HEK293 (cell line): ENCODE results near the gene PHRF1.

ENCODE experiments used
- GFI1B ChIP-seq: fragments of 450-650 bp; formaldehyde crosslinking; IDR thresholded peaks from 2 replicates; pipeline ENCODE4 v1.5.1; 2016; ENCODE audit warnings: missing biosample characterization, missing genetic modification characterization
- ZNF792 ChIP-seq: fragments of 450-650 bp; formaldehyde crosslinking; IDR thresholded peaks from 2 replicates; pipeline ENCODE4 v1.5.1; 2016; ENCODE audit warnings: missing biosample characterization, missing genetic modification characterization

- no peak for TF ChIP-seq GFI1B
- no peak for TF ChIP-seq ZNF792 (tag by site-specific recombination)
Measured at GRCh38 chr11:587546-587945, 11.3 kb downstream of the PHRF1 start.
